ENCODE data around the gene RASGRP2. TPM values are rescaled to one million over a fixed set of nuclear protein-coding genes. Genes with fewer than 3 reads are reported as not detected.
A peak's percentile ranks its signal among the peaks of the same experiment; 100 is the strongest.

Gene RASGRP2
- total and polyA plus RNA-seq, 2 of the 8 experiments (the other 6 are each of a cell fraction or from before 2014, with no cell fraction given), result 40.6 to 45.7 TPM

DNA sequence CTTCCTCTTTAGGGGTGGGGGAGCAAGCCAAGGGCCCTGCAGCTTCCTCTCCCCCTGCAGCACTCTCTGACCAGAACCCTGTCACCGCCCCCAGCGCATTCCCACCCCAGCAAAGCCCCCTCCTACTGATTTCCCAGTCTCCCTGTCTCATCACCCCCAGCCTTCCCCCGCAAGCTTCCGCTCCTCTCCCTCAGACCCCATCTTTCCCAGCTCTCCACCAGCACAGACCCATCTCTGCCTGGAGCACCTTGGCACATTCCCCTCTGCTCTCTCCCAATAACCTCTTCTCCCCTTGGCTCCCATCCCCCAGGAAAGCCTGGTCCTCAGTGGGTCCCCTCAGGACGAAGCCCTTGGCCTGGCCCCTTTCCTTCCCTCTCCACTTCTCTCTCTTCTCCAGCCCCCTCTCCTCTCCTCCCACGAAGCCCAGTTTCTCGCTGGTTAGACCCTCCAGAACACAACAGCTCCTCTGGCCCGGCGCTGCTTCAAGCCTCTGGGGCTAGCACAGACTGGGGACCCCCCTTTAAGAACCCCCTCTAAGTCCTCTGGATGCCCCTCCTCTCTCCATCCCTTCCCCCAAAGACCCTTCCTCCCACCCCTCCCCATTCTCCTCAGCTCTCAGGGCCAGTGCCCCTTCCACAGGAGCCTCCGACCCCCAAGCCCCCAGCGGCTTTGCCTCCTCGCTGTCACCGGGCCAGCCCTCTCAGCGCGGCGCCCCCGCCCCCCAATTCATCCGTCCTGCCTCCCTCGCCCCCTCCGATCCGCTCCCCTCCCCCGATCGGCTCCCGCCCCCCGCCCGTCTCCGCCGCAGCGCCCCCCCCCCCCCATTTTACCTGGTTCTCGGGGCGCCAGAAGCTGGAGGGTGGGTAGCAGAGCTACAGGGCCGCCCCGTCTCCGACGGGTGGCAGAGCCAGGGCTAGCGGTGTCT is 21.5 kb downstream of the RASGRP2 start:
- Histone ChIP-seq H3K79me2 (ENCODE audit: control insufficient read depth in 1 of 2, insufficient read depth in 2 of 2, low read length in 2 of 2) (no peaks in the 10 kb centered on the region), H4K8ac (ENCODE audit: extremely low read depth, insufficient read depth, low read length) (peak overlapping the region; percentile 51; the same call in 1 of the 2 replicates), H3K4me3 (ENCODE audit: extremely low read depth in 1 of 4, insufficient read depth in 2 of 4, low read depth in 3 of 4, low read length in 4 of 4) (peak overlapping the region in 1 of 4 experiments; percentile 41; a peak in 3 of 8 replicates), H3K18ac (ENCODE audit: extremely low read depth, low read length) (no peak overlapping the region), H3K4me1 (replicated peaks in 1 of 4; ENCODE audit: control insufficient read depth in 3 of 4, insufficient read depth in 4 of 4, low read length in 3 of 4) (peaks cover 10 to 33% (median 25%) of the 10 kb centered on the region in 4 experiments), H4K91ac (replicated peaks; ENCODE audit: insufficient read length, low read length) (no peak overlapping the region), H3K9me3 (ENCODE audit: insufficient read depth in 2 of 2, low read depth in 1 of 2, low read length in 1 of 2) (no peaks in the 10 kb centered on the region), H3K36me3 (ENCODE audit: control insufficient read depth in 2 of 4, insufficient read depth in 4 of 4, low read length in 3 of 4) (no peaks in the 10 kb centered on the region), H2BK12ac (ENCODE audit: low read depth, low read length) (peak overlapping the region; percentile 3; the same call in 1 of the 2 replicates), H3K23me2 (ENCODE audit: low read depth, low read length) (peaks cover 8% of the 10 kb centered on the region; the same call in 1 of the 2 replicates), H3K27me3 (replicated peaks in 1 of 4; ENCODE audit: control insufficient read depth in 3 of 4, extremely low read depth in 1 of 4, insufficient read depth in 3 of 4, low read length in 3 of 4) (peaks cover 7 to 20% (median 17%) of the 10 kb centered on the region in 4 experiments), H2BK15ac (ENCODE audit: low read length) (no peak overlapping the region), H3K9ac (replicated peaks in 1 of 4; ENCODE audit: extremely low read depth in 1 of 4, low read depth in 3 of 4, low read length in 3 of 4) (no peak overlapping the region), H2AK5ac (ENCODE audit: low read depth, low read length) (no peak overlapping the region), H3K23ac (ENCODE audit: insufficient read length) (no peak overlapping the region), H3K27ac (ENCODE audit: low read depth, low read length) (no peak overlapping the region), H2BK20ac (ENCODE audit: low read length) (no peak overlapping the region), H3K4me2 (ENCODE audit: insufficient read depth in 1 of 2, low read depth in 2 of 2, low read length in 2 of 2) (peak overlapping the region; percentile 0 to 31; a peak in 1 of 4 replicates), H4K5ac (ENCODE audit: insufficient read length, low read depth, low read length) (no peak overlapping the region), H4K20me1 (replicated peaks in 1 of 2; ENCODE audit: control insufficient read depth in 1 of 2, insufficient read depth in 2 of 2, low read length in 2 of 2) (no peaks in the 10 kb centered on the region), H3K79me1 (ENCODE audit: low read depth, low read length) (peaks cover 4% of the 10 kb centered on the region; the same call in 1 of the 2 replicates), H3K4ac (replicated peaks; ENCODE audit: insufficient read length, low read depth, low read length) (no peak overlapping the region), H2BK5ac (ENCODE audit: low read depth, low read length) (no peak overlapping the region), H3K14ac (ENCODE audit: insufficient read length) (no peak overlapping the region), H2BK120ac (replicated peaks; ENCODE audit: low read depth, low read length) (no peak overlapping the region), H2AFZ (ENCODE audit: low read length) (no peak overlapping the region), H3K56ac (replicated peaks; ENCODE audit: insufficient read length, low read depth, low read length) (no peak overlapping the region)
- WGBS, 2 experiments (ENCODE audit: extremely low coverage in 1 of 2, insufficient coverage in 1 of 2, insufficient read length in 1 of 2, insufficient replicate concordance in 2 of 2, low coverage in 1 of 2, low lambda C conversion rate in 2 of 2, missing lambda C conversion rate in 1 of 2), result 17% methylated on average over 2 of the region's 36 CpGs; no CpG with 5 or more reads in 1 of the 2 experiments
- 0 out of 2 replicates have a peak, but pooled peaks have one; percentile 33 for TF ChIP-seq SUZ12 (IDR thresholded peaks at IDR 0.05; ENCODE audit: low read length)
- TF ChIP-seq, protein P1, sequence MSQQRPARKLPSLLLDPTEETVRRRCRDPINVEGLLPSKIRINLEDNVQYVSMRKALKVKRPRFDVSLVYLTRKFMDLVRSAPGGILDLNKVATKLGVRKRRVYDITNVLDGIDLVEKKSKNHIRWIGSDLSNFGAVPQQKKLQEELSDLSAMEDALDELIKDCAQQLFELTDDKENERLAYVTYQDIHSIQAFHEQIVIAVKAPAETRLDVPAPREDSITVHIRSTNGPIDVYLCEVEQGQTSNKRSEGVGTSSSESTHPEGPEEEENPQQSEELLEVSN (IDR thresholded peaks at IDR 0.05), result no peak
- ChIA-PET POLR2A (ENCODE audit: partially characterized antibody) (interaction anchor here (1.4 to 1.7 kb wide), 3 partner anchors 9 to 41 kb away, joined by 4 to 5 read pairs (median 5); no protein-coding TSS in a partner anchor), CTCF (ENCODE audit: partially characterized antibody) (interaction anchor here (0.5 to 2.4 kb wide), 12 partner anchors 11 to 116 kb away, joined by 3 to 18 read pairs (median 4); partner anchors contain the start of gene PYGM)
- FAIRE-seq (no peak), DNase-seq (ENCODE audit: low read depth in 1 of 2, low spot score in 2 of 2) (no peak)
